GM10266 (cell line): Measurements from ENCODE around the gene NXPH3.
"Not testable (repeated sequence)": the region's sequence is repeated elsewhere in the genome, so short reads cannot be mapped to it uniquely, and the experiment has no call there.

Experiments
- DNase-seq: peaks from one replicate; pipeline ENCODE4 v3.0.0; 2012; ENCODE audit errors: extremely low spot score
- CTCF ChIP-seq: IDR thresholded peaks from 2 replicates; pipeline ENCODE4 v1.5.1; 2012; ENCODE audit warnings: mild to moderate bottlenecking, low read depth; ENCODE audit not compliant: control insufficient read depth, insufficient read depth; ENCODE audit errors: missing control alignments

The NXPH3 gene

GRCh38 chr17:49567104-49567521, 8.6 kb upstream of the NXPH3 start:
- no peak for TF ChIP-seq CTCF
- no peak for DNase-seq

GRCh38 chr17:49567871-49568694, 7.6 kb upstream of the NXPH3 start:
- peak; percentile 99 for TF ChIP-seq CTCF
- peak; percentile 79 for DNase-seq

- not testable (repeated sequence) for DNase-seq
Measured at GRCh38 chr17:49568695-49569047, 7.0 kb upstream of the NXPH3 start.

- no peak for TF ChIP-seq CTCF
- DNase-seq: no peak
Measured at GRCh38 chr17:49570540-49571242, 5.0 kb upstream of the NXPH3 start.

GRCh38 chr17:49571283-49571682, 4.4 kb upstream of the NXPH3 start:
- TF ChIP-seq CTCF: no peak

GRCh38 chr17:49571764-49572163, 3.9 kb upstream of the NXPH3 start:
- TF ChIP-seq CTCF: no peak
- no peak for DNase-seq

More at GRCh38 chr17:49571283-49571682, 4.4 kb upstream of the NXPH3 start:
- DNase-seq: no peak

GRCh38 chr17:49572226-49572625, 3.4 kb upstream of the NXPH3 start:
- DNase-seq: no peak
- no peak for TF ChIP-seq CTCF
